Hepatocyte (in vitro differentiated cells): ENCODE results near the gene PDGFRB. TPM values are rescaled to one million over a fixed set of nuclear protein-coding genes. Genes with fewer than 3 reads are reported as not detected.
A peak's percentile ranks its signal among the peaks of the same experiment; 100 is the strongest.

ENCODE experiments used
- DNase-seq: peaks from one replicate; pipeline ENCODE4 v3.0.0-alpha.2; 2016; ENCODE audit warnings: low spot score
- H2AFZ ChIP-seq: fragments of 200-600 bp; sonication (generic); 2 replicates; pipeline ENCODE4 v1.6.0; 2016; ENCODE audit warnings: antibody characterized with exemption, mild to moderate bottlenecking
- H3K27ac ChIP-seq: fragments of 200-600 bp; sonication (generic); 2 replicates; pipeline ENCODE4 v1.5.1; 2016; ENCODE audit warnings: mild to moderate bottlenecking
- H3K27me3 ChIP-seq: fragments of 200-600 bp; sonication (generic); 2 replicates; pipeline ENCODE4 v1.6.1; 2016
- H3K36me3 ChIP-seq: fragments of 200-600 bp; sonication (generic); replicated peaks from 2 replicates; pipeline ENCODE4 v1.5.1; 2016; ENCODE audit warnings: low read depth; ENCODE audit not compliant: insufficient read depth
- H3K4me1 ChIP-seq: fragments of 200-600 bp; sonication (generic); 2 replicates; pipeline ENCODE4 v1.5.1; 2016; ENCODE audit warnings: mild to moderate bottlenecking, moderate library complexity; ENCODE audit not compliant: insufficient read depth
- H3K4me2 ChIP-seq: fragments of 200-600 bp; sonication (generic); 2 replicates; pipeline ENCODE4 v1.6.0; 2016
- H3K4me3 ChIP-seq: fragments of 200-600 bp; sonication (generic); 2 replicates; pipeline ENCODE4 v1.5.1; 2016; ENCODE audit warnings: mild to moderate bottlenecking
- H3K79me2 ChIP-seq: fragments of 200-600 bp; sonication (generic); 2 replicates; pipeline ENCODE4 v1.6.0; 2017; ENCODE audit warnings: mild to moderate bottlenecking
- H3K9me2 ChIP-seq: fragments of 200-600 bp; sonication (generic); replicated peaks from 2 replicates; pipeline ENCODE4 v1.6.0; 2017; ENCODE audit warnings: mild to moderate bottlenecking; ENCODE audit not compliant: insufficient read depth
- H3K9me3 ChIP-seq: fragments of 200-600 bp; sonication (generic); 2 replicates; pipeline ENCODE4 v1.5.1; 2016; ENCODE audit warnings: low read depth, mild to moderate bottlenecking
- H4K20me1 ChIP-seq: fragments of 200-600 bp; sonication (generic); 2 replicates; pipeline ENCODE4 v1.6.0; 2016; ENCODE audit warnings: mild to moderate bottlenecking; ENCODE audit not compliant: insufficient read depth, poor library complexity, severe bottlenecking
- CTCF ChIP-seq: fragments of 200-600 bp; sonication (generic); IDR thresholded peaks from 2 replicates; pipeline ENCODE4 v1.5.1; 2016; ENCODE audit warnings: antibody characterized with exemption, mild to moderate bottlenecking; ENCODE audit not compliant: poor library complexity
- EZH2 ChIP-seq: fragments of 200-600 bp; sonication (generic); IDR thresholded peaks from 2 replicates; pipeline ENCODE4 v1.6.1; 2016; ENCODE audit warnings: antibody characterized with exemption, mild to moderate bottlenecking, borderline replicate concordance
- EZH2phosphoT487 ChIP-seq: fragments of 200-600 bp; sonication (generic); IDR thresholded peaks from one replicate; pipeline ENCODE4 v1.6.1; 2018; ENCODE audit warnings: antibody characterized with exemption, mild to moderate bottlenecking, low read depth, moderate library complexity; ENCODE audit not compliant: unreplicated experiment, severe bottlenecking
- WGBS: methylation state at CpG from one replicate; pipeline ENCODE4 v1.1.6; 2016; ENCODE audit warnings: low lambda C conversion rate; ENCODE audit errors: missing lambda C conversion rate; 5-methylcytosine and 5-hydroxymethylcytosine counted together
- polyA plus RNA-seq: library from polyadenylated mRNA; unstranded; fragments of >200 nt; fragmentation: Nextera tagmentation; extraction: Ambion mirVana; gene quantifications from 2 replicates; pipeline ENCODE4 v1.2.1, GENCODE V29; 2016
- total RNA-seq: library from RNA; depleted of rRNA; stranded (reverse); fragments of >200 nt; gene quantifications from 2 replicates; pipeline ENCODE4 v1.2.3, GENCODE V29; 2014

Gene PDGFRB
- total and polyA plus RNA-seq, 2 experiments from 2014 or later, result 55.1 to 55.2 TPM

- no peaks in the 10 kb centered on the region for H3K27me3 ChIP-seq
- no peak overlapping the region for H3K4me3 ChIP-seq
- H2AFZ ChIP-seq, result no peak overlapping the region
- H4K20me1 ChIP-seq, result no peaks in the 10 kb centered on the region
- no peak for DNase-seq
- no peaks in the 10 kb centered on the region for H3K9me3 ChIP-seq
- H3K79me2 ChIP-seq, result peaks cover 3% of the 10 kb centered on the region
- no peak overlapping the region for H3K4me2 ChIP-seq
- H3K27ac ChIP-seq, result peak overlapping the region; percentile 97
- no peaks in the 10 kb centered on the region for H3K9me2 ChIP-seq
- no peak for TF ChIP-seq EZH2phosphoT487
- no peak for TF ChIP-seq CTCF
- no peak for TF ChIP-seq EZH2
- peaks cover 64% of the 10 kb centered on the region for H3K4me1 ChIP-seq
- WGBS, result 39% methylated on average over 8 of the region's 9 CpGs
- H3K36me3 ChIP-seq, result no peaks in the 10 kb centered on the region
Measured at GRCh38 chr5:150159741-150160179, 4.1 kb upstream of the PDGFRB start.

GRCh38 chr5:150159031-150159430 is 3.4 kb upstream of the PDGFRB start:
- Histone ChIP-seq H3K27ac (peak overlapping the region; percentile 97), H3K79me2 (peaks cover 5% of the 10 kb centered on the region), H3K27me3 (no peaks in the 10 kb centered on the region), H3K9me3 (no peaks in the 10 kb centered on the region), H3K9me2 (no peaks in the 10 kb centered on the region), H2AFZ (no peak overlapping the region), H3K4me2 (no peak overlapping the region), H4K20me1 (peaks cover 1% of the 10 kb centered on the region), H3K36me3 (no peaks in the 10 kb centered on the region), H3K4me1 (peaks cover 58% of the 10 kb centered on the region), H3K4me3 (no peak overlapping the region)
- TF ChIP-seq EZH2, result no peak
- no peak for TF ChIP-seq EZH2phosphoT487
- no peak for TF ChIP-seq CTCF
- no peak for DNase-seq
- 71% methylated on average over 6 of the region's 6 CpGs for WGBS

GRCh38 chr5:150158170-150158949 is 2.7 kb upstream of the PDGFRB start:
- Histone ChIP-seq H3K36me3 (no peaks in the 10 kb centered on the region), H3K4me1 (peaks cover 58% of the 10 kb centered on the region), H3K9me2 (no peaks in the 10 kb centered on the region), H3K4me3 (no peak overlapping the region), H3K27ac (peak overlapping the region; percentile 97), H3K9me3 (no peaks in the 10 kb centered on the region), H3K4me2 (peak overlapping the region; percentile 10), H3K27me3 (no peaks in the 10 kb centered on the region), H3K79me2 (peaks cover 12% of the 10 kb centered on the region), H4K20me1 (peaks cover 3% of the 10 kb centered on the region), H2AFZ (no peak overlapping the region)
- 56% methylated on average over 12 of the region's 12 CpGs for WGBS
- DNase-seq, result no peak
- TF ChIP-seq EZH2phosphoT487 (no peak), CTCF (no peak), EZH2 (no peak)
